Left cardiac atrium (tissue), 4 donors: ENCODE results near the gene TSC1. TPM values are rescaled to one million over a fixed set of nuclear protein-coding genes. Genes with fewer than 3 reads are reported as not detected.
A peak's percentile ranks its signal among the peaks of the same experiment; 100 is the strongest.
"Not testable (repeated sequence)": the region's sequence is repeated elsewhere in the genome, so short reads cannot be mapped to it uniquely, and the experiment has no call there.

Experiments used
- ATAC-seq, 2 donors: fragments of 200-7000 bp; cut with Tn5 transposase; one replicate each; pipeline ENCODE4 v1.9.1; 2020; ENCODE audit warnings: mild to moderate bottlenecking in 2 of 2, moderate library complexity in 2 of 2
- DNase-seq: peaks from one replicate; pipeline ENCODE4 v3.0.0-alpha.2; 2020
- intact Hi-C, 2 donors: fragments of 100-400 bp; cut with DNase I; formaldehyde crosslinking; loops; one replicate each; pipeline versions ENCODE4 v1.14.1 to v1.15.1; 2022 to 2023
- total RNA-seq, 2 donors: library from RNA; stranded (reverse); fragmentation: NEBNext Ultra II Directional; extraction: Animal tissue kit (Norgen Biotek cat#: 25700); gene quantifications; one replicate each; pipeline ENCODE4 v1.2.1, GENCODE V29; 2021
- donor health status: DM: no; HTN: yes; CAD: no.
- donor health status: DM: no; HTN: yes; CAD: no; lungs with severe emphysema.
- donor health status: DM: yes; HTN: yes; CAD: no.
- donor health status: Dilated cardiomyopathy.

Gene TSC1
- total RNA-seq, 2 donors from 2014 or later, result 25.3 to 30.5 TPM

DNA sequence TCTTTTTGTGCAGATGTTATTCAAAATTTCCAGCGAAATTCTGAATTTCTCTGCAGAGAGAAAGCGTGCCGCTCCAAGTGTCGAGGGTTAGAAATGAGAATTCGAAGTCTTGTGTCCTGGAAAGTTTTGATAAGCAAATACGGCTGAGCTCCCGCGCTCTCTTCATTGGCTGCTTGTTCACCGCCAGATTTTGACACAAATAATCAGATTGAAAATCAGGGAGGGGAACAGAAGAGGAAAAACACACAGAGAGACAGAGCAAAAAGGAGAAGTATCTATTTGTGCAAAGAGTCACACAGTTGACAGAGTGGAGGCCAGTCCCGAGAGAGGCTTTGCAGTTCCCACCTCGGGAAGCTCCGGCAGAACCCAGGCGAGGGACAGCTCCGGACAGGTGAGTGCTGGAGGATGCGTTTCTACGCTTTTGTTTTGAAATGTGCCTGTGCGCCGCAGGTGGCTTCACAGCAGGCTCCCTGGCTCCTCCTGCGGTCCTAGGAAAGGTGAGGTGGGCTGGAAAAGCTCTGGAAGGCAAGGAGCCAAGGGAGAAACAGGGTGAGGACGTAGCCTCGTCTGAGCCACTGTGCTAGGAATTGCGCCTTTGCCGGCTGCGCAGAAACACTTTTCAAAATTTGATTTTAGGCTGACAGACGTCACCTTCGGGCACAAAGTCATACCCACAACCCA is 34.2 kb upstream of the TSC1 start, which contains the start of gene GFI1B:
GFI1B (plus strand) TSS at position 244 of the 681 bp plus-strand sequence. CDS start 7,985 bp downstream, outside the sequence.
- intact Hi-C loops, result no loop called here
- DNase-seq (no peak), ATAC-seq (no peak)

DNA sequence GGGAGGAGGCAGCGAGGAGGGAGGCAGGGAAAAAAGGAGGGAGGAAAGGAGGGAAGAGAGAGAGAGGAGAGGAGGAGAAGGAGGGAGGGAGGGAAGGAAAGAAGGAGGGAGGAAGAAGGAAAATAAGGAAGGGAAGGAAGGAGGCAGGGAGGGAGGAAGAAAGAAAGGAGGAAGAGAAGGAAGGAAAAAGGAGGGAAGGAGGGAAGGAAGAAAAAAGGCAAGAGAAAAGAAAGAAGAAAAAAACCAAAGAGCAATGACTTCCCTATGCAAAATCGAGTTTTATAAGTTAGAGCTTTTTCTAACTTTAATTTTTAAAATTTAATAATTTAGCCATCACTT is 33.7 kb upstream of the TSC1 start:
- no peak for ATAC-seq
- intact Hi-C loops, result no loop called here
- DNase-seq, result no peak

GRCh38 chr9:132976571-132976970 is 32.2 kb upstream of the TSC1 start:
- DNase-seq, result no peak
- intact Hi-C loops, result no loop called here
- ATAC-seq, result no peak

DNA sequence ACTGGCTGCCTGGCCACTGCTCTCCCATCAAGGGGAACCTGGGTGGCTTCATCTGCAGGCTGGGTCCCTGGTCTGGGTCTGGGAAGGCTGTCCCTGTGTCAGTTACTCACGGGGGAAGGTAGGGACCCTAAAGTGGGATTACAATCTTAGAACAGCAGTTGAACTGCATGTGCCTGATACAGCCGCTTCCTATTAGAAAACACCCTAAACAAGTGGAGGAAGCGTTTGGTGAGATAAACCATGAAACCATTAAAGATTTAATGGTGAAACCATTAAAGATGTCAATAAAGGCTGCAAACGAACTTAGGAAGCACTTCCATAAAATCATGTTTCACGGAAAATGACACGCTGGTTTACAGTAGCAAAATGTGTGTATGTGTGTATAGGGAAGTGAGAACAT is 31.5 kb upstream of the TSC1 start:
- intact Hi-C loops, result no loop called here
- ATAC-seq (no peak), DNase-seq (no peak)

- ATAC-seq (no peak), DNase-seq (no peak)
- intact Hi-C loops, result no loop called here
Observed at GRCh38 chr9:132973713-132974112, 29.3 kb upstream of the TSC1 start.

DNA sequence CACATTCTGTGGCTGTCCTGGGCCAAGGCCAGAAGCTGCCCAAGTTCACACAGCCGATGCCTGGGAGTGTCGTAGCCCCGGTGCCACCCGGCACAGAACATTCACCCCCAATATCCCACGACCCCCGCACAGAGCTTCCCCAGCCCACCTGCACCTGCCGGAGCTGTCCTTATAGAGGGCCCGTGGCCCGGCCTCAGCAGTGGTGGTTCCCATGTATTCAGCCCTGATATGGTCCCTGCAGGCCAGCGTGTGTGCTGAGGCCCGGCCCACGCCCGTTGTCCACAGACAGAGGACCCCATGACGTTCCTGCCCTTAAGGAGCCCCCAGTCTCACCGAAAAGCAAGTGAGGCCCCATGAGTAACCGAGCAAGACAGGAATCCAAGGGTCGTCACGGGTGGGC is 28.8 kb upstream of the TSC1 start:
- DNase-seq (no peak), ATAC-seq (peak in 1 of 2 donors; percentile 9)

DNA sequence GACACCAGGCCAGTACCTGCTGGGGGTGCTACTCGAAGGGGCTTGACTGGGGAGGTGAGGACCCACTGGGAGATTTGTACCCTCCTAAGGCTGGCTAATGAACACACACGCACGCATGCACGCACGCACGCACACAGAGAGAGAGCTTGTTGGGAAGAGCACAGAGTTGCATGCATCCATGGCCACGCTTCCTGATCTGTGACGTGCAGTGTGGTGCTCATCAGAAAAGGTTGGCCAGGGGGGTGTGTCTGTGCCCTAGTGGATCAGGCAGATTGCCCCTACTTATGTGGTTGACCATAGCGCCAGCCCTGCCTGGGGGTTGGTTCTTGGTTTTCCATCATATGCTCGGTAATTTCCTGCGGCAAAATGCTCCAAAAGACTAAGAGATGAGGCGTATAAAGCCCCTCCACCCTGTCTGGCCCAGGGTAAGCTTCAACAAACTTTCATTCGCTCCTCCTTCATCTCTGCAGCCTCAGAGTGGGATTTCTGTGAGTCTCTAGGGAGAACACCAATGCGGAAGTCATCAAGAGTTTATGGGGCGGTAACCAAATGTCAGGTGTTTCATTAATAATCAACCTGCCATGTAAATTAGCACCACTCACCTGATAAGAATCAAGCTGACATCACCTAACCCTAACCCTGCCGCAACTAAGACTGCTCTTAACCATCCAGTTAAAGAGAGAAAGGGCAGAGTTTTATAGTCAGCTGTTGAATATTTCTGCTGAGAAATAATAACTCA is 26.1 kb upstream of the TSC1 start:
- no peak for ATAC-seq
- no peak for DNase-seq
- intact Hi-C loops, result no loop called here

More for the DNA sequence above, 28.8 kb upstream of the TSC1 start:
- intact Hi-C loops, result no loop called here

- intact Hi-C loops, result no loop called here
- ATAC-seq (no peak), DNase-seq (no peak)
Observed at GRCh38 chr9:132969783-132970182, 25.4 kb upstream of the TSC1 start.

GRCh38 chr9:132967908-132968307 is 23.5 kb upstream of the TSC1 start:
- DNase-seq, intact Hi-C loops, ATAC-seq: not testable (repeated sequence)

GRCh38 chr9:132965478-132965877 is 21.1 kb upstream of the TSC1 start:
- no peak for DNase-seq
- intact Hi-C loops, result no loop called here
- ATAC-seq, result no peak

DNA sequence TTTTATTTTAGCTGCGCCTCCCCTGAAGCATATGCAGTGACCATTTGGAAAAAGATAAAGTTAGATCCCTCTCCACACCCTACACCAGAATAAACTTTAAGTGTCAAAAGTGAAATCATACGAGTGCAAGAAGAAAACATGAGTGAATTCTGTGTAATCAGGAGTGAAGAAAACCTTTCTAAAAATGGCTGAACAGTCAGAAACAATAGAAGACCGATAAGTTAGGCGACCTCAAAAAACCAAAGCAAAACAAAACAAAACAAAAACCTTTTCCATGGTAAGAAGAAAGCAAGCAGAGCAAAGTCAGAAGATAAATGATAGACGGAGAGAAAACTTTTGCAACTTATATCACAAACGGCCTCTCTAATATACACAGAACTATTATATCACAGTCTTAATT is 16.6 kb upstream of the TSC1 start:
- DNase-seq, result no peak
- intact Hi-C loops, result no loop called here
- no peak for ATAC-seq

DNA sequence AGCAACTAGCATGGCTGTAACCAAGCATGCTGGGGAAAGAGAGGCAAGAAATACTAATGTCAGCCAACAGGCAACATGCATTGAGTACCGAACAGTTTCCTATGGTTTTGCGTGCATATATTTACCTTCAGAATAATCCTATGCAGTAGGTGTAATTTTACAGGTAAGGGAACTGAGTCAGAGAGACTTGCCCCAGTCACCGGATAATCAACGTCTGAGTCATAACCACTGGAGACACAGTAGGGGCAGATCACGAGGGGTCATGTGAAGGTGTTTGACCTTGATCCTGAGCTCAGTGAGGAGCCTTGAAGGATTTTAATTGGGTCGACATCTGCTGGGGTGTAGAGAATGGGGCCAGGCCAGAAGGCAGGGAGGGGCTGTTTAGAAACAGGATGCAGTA is 13.4 kb upstream of the TSC1 start:
- intact Hi-C loops, result no loop called here
- DNase-seq (no peak), ATAC-seq (no peak)

- intact Hi-C loops, result no loop called here
- DNase-seq, result no peak
- no peak for ATAC-seq
Observed at GRCh38 chr9:132955768-132956167, 11.4 kb upstream of the TSC1 start.

GRCh38 chr9:132955123-132955522 is 10.7 kb upstream of the TSC1 start:
- intact Hi-C loops, result no loop called here
- ATAC-seq (no peak), DNase-seq (no peak)

- ATAC-seq, result no peak
- DNase-seq, result no peak
- intact Hi-C loops, result no loop called here
Observed at GRCh38 chr9:132949709-132950108, 5.3 kb upstream of the TSC1 start.

- intact Hi-C loops, result no loop called here
- DNase-seq, result no peak
- ATAC-seq, result no peak
Observed at GRCh38 chr9:132948482-132949050, 4.2 kb upstream of the TSC1 start.

DNA sequence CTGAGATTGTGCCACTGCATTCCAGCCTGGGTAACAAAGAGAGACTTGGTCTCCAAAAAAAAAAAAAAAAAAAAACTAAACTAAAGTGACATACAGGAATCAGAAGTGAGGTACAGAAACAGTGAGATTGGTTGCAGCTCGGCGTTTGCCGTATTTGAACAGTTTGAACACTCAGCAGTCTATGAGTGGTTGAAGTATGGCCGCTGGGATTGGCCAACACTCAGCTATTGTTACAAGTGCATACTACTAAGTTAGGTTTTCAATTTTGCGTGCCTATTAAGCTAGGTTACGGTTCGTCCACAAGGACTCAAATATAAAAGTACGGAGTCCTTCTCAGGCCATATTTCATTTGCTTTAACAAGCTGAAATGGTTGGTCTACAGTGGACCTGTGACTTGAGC is 3.3 kb upstream of the TSC1 start:
- ATAC-seq, result no peak

DNA sequence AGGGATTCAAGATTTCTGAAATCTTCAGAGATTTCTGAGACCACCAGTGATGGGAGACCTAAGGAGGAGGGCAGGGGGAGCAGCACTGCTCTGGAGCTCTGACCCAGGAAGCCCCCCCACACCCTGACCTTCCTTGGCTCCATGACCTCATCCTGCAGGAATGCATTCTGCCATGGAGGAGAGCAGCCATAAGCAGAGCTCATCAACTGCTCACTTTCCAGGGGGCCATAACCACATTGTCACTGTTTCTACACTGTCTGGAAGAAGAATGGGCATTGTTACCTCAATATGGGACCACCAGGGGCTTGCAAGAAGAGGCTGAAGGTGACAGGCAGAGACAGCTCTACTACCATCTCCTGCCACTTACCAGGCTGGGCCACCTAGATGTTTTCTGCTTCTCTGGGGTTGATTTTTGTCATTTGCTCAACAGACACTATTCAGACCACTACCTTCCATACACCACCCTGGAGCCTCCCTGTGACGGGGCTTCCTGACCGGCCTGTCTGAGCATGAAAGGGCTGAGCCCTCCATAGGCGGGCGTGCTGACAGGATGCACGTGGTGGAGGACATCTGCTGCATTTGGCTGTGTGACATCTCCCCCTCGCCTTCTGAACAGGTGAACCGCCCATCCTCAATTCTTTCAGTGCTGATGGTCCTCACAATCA is 2.3 kb upstream of the TSC1 start:
- intact Hi-C loops, result no loop called here
- DNase-seq (no peak), ATAC-seq (no peak)

More for the DNA sequence above, 3.3 kb upstream of the TSC1 start:
- no peak for DNase-seq
- intact Hi-C loops, result no loop called here

GRCh38 chr9:132946211-132946610 is 1.8 kb upstream of the TSC1 start:
- intact Hi-C loops, result no loop called here
- ATAC-seq (no peak), DNase-seq (no peak)
